Measurements from ENCODE around the gene CASP8.

Gene CASP8

DNA sequence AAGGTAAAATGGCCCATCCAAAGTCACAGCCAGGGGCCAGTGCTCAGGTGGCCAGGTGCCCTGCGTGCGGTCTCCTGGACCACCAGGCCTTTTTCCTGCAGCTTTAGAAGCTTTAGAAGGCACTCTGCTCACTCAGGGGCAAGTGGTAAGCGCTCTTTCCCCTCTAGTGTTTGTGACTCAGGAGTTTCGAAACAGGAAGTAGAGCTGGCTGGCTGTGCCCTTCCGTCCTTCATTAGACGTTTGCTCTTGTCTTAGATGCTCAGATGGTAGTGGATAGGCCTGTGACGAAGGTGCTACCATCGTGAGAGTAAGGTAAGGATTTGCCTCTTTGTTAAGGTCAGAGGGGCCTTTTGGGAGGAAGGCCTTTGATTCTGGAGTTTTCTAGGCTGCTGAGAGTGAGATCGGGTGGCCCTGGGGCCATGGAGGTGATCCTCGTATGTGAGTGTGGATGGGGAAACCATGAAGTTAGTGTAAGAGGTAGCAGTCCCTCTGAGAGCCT lies at the start of gene CASP8:
TSS of gene CASP8 (plus strand) at position 235 of the 499 bp plus-strand sequence. CDS start 5,951 bp downstream, outside the sequence.
- no peaks in the 10 kb centered on the region for H3K4me1 ChIP-seq (ENCODE audit: control insufficient read depth, insufficient read depth, low read length)
- H3K27me3 ChIP-seq (ENCODE audit: control insufficient read depth, insufficient read depth, low read length), result no peaks in the 10 kb centered on the region
- no peak within 1 kb of the TSS for H3K9ac ChIP-seq (ENCODE audit: low read length)
- peak within 1 kb of the TSS; percentile 92 for H3K4me3 ChIP-seq (ENCODE audit: low read length)
- H3K36me3 ChIP-seq (ENCODE audit: control insufficient read depth, insufficient read depth, low read length), result no peaks in the 10 kb centered on the region
- H3K27ac ChIP-seq (ENCODE audit: low read depth, low read length), result no peak within 1 kb of the TSS

- no peak overlapping the region for H3K27ac ChIP-seq (ENCODE audit: low read depth, low read length)
- H3K9ac ChIP-seq (ENCODE audit: low read length), result no peak overlapping the region
- H3K27me3 ChIP-seq (ENCODE audit: control insufficient read depth, insufficient read depth, low read length), result no peaks in the 10 kb centered on the region
- H3K4me3 ChIP-seq (ENCODE audit: low read length), result no peak overlapping the region
- H3K36me3 ChIP-seq (ENCODE audit: control insufficient read depth, insufficient read depth, low read length), result no peaks in the 10 kb centered on the region
- H3K4me1 ChIP-seq (ENCODE audit: control insufficient read depth, insufficient read depth, low read length), result no peaks in the 10 kb centered on the region
Measured at GRCh38 chr2:201215963-201216362, 44.4 kb upstream of the CASP8 start.

DNA sequence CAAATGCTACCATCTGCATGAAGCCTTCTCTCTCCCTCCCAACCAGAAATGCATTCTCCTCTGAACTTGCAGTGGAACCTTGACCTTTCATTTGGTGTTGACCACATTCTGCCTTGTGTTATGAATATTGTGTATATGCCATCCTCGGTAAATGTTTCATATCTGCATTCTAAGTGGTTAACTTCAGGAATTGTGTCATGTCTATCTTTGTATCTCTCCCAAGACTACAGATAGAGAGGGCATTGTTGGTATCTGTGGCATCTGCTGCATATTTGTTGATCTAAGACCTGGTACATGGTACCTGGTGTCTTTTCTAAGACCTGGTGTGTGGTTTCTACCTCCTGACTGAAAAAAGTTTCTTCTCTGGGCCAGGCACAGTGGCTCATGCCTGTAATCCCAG lies 43.4 kb upstream of the CASP8 start:
- H3K4me3 ChIP-seq (ENCODE audit: low read length), result no peak overlapping the region
- H3K36me3 ChIP-seq (ENCODE audit: control insufficient read depth, insufficient read depth, low read length), result no peaks in the 10 kb centered on the region
- H3K9ac ChIP-seq (ENCODE audit: low read length), result no peak overlapping the region
- no peak overlapping the region for H3K27ac ChIP-seq (ENCODE audit: low read depth, low read length)
- no peaks in the 10 kb centered on the region for H3K4me1 ChIP-seq (ENCODE audit: control insufficient read depth, insufficient read depth, low read length)
- H3K27me3 ChIP-seq (ENCODE audit: control insufficient read depth, insufficient read depth, low read length), result no peaks in the 10 kb centered on the region

DNA sequence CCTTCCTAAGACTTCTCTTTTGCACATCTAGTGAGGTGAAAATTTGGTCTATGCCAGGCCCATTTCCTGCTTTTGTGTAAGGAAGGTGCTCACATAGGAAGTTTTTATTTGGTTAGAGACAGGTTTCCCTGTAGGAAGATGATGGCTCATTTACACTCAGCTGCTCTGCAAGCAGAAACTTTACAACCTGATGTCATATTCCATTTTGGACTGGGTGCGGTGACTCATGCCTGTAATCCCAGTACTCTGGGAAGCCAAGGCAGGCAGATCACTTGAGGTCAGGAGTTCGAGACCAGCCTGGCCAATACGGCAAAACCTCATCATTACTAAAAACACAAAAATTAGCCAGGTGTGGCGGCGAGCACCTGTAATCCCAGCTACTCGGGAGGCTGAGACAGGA lies 41.6 kb upstream of the CASP8 start:
- Histone ChIP-seq H3K9ac (ENCODE audit: low read length) (no peak overlapping the region), H3K36me3 (ENCODE audit: control insufficient read depth, insufficient read depth, low read length) (no peaks in the 10 kb centered on the region), H3K4me1 (ENCODE audit: control insufficient read depth, insufficient read depth, low read length) (no peaks in the 10 kb centered on the region), H3K27ac (ENCODE audit: low read depth, low read length) (no peak overlapping the region), H3K27me3 (ENCODE audit: control insufficient read depth, insufficient read depth, low read length) (no peaks in the 10 kb centered on the region), H3K4me3 (ENCODE audit: low read length) (no peak overlapping the region)

GRCh38 chr2:201219328-201220096 lies 40.8 kb upstream of the CASP8 start:
- Histone ChIP-seq H3K9ac (ENCODE audit: low read length) (no peak overlapping the region), H3K27ac (ENCODE audit: low read depth, low read length) (no peak overlapping the region), H3K4me1 (ENCODE audit: control insufficient read depth, insufficient read depth, low read length) (no peaks in the 10 kb centered on the region), H3K36me3 (ENCODE audit: control insufficient read depth, insufficient read depth, low read length) (no peaks in the 10 kb centered on the region), H3K27me3 (ENCODE audit: control insufficient read depth, insufficient read depth, low read length) (no peaks in the 10 kb centered on the region), H3K4me3 (ENCODE audit: low read length) (no peak overlapping the region)

- H3K36me3 ChIP-seq (ENCODE audit: control insufficient read depth, insufficient read depth, low read length), result no peaks in the 10 kb centered on the region
- no peaks in the 10 kb centered on the region for H3K27me3 ChIP-seq (ENCODE audit: control insufficient read depth, insufficient read depth, low read length)
- H3K4me3 ChIP-seq (ENCODE audit: low read length), result no peak overlapping the region
- no peak overlapping the region for H3K9ac ChIP-seq (ENCODE audit: low read length)
- H3K4me1 ChIP-seq (ENCODE audit: control insufficient read depth, insufficient read depth, low read length), result no peaks in the 10 kb centered on the region
- H3K27ac ChIP-seq (ENCODE audit: low read depth, low read length), result no peak overlapping the region
Measured at GRCh38 chr2:201220102-201220570, 40.2 kb upstream of the CASP8 start.

GRCh38 chr2:201223089-201224073 lies 37.0 kb upstream of the CASP8 start:
- Histone ChIP-seq H3K36me3 (ENCODE audit: control insufficient read depth, insufficient read depth, low read length) (no peaks in the 10 kb centered on the region), H3K4me3 (ENCODE audit: low read length) (no peak overlapping the region), H3K27ac (ENCODE audit: low read depth, low read length) (no peak overlapping the region), H3K4me1 (ENCODE audit: control insufficient read depth, insufficient read depth, low read length) (no peaks in the 10 kb centered on the region), H3K9ac (ENCODE audit: low read length) (no peak overlapping the region), H3K27me3 (ENCODE audit: control insufficient read depth, insufficient read depth, low read length) (no peaks in the 10 kb centered on the region)

DNA sequence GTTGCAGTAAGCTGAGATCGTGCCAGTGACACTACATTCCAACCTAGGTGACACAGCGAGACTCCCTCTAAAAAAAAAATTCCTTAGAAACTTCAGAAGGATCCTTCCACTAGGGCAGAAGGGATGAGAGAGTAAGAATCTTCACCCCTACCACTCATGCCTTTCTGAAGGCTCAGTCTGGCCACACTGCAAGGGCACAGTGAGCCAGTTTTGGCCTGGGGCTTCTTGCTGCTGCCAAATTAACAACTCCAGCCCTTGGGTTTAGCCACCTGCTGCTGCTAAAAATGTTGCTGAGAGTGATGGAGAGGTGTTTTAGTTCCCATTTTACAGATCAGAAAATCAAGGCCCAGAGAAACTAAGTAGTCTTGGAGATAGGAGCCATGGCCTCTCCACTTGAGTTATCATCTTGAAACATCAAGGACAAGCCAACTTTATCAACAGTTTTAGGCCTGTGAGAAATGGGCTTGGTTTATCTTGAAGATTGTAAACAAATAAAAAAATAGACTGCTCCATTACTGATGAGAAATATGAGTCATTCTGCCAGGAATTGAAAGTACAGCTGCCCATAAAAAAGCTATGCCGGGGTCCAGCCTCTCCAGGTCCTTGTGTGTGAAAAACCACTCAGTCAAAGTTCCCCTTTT lies 31.9 kb upstream of the CASP8 start:
- H3K36me3 ChIP-seq (ENCODE audit: control insufficient read depth, insufficient read depth, low read length), result no peaks in the 10 kb centered on the region
- no peaks in the 10 kb centered on the region for H3K27me3 ChIP-seq (ENCODE audit: control insufficient read depth, insufficient read depth, low read length)
- H3K4me3 ChIP-seq (ENCODE audit: low read length), result no peak overlapping the region
- H3K4me1 ChIP-seq (ENCODE audit: control insufficient read depth, insufficient read depth, low read length), result no peaks in the 10 kb centered on the region
- no peak overlapping the region for H3K27ac ChIP-seq (ENCODE audit: low read depth, low read length)
- H3K9ac ChIP-seq (ENCODE audit: low read length), result no peak overlapping the region

DNA sequence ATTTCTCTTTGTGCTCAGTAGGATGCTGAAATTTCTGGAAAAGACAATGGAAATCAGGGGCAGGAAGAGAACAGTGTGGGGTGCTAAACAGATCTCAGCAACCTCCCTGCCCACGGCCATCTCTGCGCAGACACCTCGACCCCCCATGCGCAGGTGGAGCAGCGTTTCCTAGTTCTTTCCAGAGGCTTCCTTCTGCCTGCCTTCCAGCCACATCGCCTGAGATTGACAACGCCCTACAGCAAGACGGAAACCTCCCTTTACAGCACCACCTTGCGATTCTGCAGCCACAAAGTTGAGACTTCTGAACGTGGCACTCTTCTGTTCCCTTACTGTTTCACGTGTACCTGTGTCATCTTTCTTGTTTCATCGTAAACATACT lies 31.4 kb upstream of the CASP8 start:
- Histone ChIP-seq H3K4me3 (ENCODE audit: low read length) (no peak overlapping the region), H3K36me3 (ENCODE audit: control insufficient read depth, insufficient read depth, low read length) (no peaks in the 10 kb centered on the region), H3K27ac (ENCODE audit: low read depth, low read length) (no peak overlapping the region), H3K4me1 (ENCODE audit: control insufficient read depth, insufficient read depth, low read length) (no peaks in the 10 kb centered on the region), H3K9ac (ENCODE audit: low read length) (no peak overlapping the region), H3K27me3 (ENCODE audit: control insufficient read depth, insufficient read depth, low read length) (no peaks in the 10 kb centered on the region)

DNA sequence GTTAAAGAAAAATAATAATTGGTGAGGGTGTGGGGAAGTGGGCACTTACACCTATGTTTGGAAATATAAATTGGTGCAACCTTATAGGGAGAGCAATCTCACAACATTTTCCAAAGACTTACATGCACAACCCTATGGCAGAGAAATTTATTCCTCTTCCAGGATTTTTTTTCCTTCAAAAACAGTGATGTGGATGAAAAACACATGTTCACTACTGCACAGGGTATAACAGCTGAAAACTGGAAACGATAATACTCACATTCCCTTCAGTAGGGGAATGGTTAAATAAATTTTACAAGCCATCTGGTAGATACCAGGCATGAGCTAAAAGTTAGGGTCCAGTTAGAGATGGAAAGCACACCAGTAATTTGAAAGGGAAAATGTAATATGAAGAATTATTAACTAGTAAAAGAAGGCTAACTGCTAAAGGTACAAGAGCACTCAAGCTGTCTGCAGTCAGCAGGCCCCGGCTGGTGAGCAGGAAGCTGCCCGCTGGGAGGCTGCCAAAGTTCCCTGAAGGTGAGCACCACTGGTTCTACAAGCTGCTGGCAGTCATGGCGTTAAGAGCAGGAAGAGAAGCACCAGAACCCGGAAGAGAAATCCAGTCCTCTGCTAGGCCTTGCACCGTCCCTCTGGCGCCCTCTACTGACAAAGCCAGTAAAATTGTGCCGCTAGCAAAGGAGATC lies 28.4 kb upstream of the CASP8 start:
- Histone ChIP-seq H3K4me1 (ENCODE audit: control insufficient read depth, insufficient read depth, low read length) (no peaks in the 10 kb centered on the region), H3K9ac (ENCODE audit: low read length) (no peak overlapping the region), H3K4me3 (ENCODE audit: low read length) (no peak overlapping the region), H3K27me3 (ENCODE audit: control insufficient read depth, insufficient read depth, low read length) (no peaks in the 10 kb centered on the region), H3K27ac (ENCODE audit: low read depth, low read length) (no peak overlapping the region), H3K36me3 (ENCODE audit: control insufficient read depth, insufficient read depth, low read length) (no peaks in the 10 kb centered on the region)

DNA sequence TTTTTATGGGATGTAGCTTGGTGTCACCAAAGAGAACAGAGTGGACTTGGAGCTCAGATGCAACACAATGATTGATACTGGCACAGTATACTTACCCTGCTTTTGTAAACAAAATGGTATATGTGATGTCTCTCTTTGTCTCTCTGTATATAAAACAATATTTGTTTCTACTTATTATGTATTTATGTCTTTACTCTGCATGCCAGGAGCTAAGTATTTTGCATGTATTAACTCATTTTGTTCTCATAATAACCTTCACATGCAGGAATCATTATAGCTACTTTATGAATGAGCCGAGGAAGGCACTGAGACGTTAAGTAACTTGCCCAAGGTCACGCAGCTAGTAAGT lies 27.9 kb upstream of the CASP8 start:
- no peaks in the 10 kb centered on the region for H3K36me3 ChIP-seq (ENCODE audit: control insufficient read depth, insufficient read depth, low read length)
- no peak overlapping the region for H3K9ac ChIP-seq (ENCODE audit: low read length)
- no peak overlapping the region for H3K27ac ChIP-seq (ENCODE audit: low read depth, low read length)
- H3K4me1 ChIP-seq (ENCODE audit: control insufficient read depth, insufficient read depth, low read length), result no peaks in the 10 kb centered on the region
- H3K4me3 ChIP-seq (ENCODE audit: low read length), result no peak overlapping the region
- H3K27me3 ChIP-seq (ENCODE audit: control insufficient read depth, insufficient read depth, low read length), result no peaks in the 10 kb centered on the region

Data from rectal smooth muscle tissue (tissue), 1 donor.